HG03460 (cell line): Measurements from ENCODE around the gene STARD13.

Experiments
- ATAC-seq: cut with Tn5 transposase; IDR thresholded peaks from one replicate; pipeline ENCODE4 v1.9.1; 2021; ENCODE audit not compliant: unreplicated experiment

Gene STARD13

DNA sequence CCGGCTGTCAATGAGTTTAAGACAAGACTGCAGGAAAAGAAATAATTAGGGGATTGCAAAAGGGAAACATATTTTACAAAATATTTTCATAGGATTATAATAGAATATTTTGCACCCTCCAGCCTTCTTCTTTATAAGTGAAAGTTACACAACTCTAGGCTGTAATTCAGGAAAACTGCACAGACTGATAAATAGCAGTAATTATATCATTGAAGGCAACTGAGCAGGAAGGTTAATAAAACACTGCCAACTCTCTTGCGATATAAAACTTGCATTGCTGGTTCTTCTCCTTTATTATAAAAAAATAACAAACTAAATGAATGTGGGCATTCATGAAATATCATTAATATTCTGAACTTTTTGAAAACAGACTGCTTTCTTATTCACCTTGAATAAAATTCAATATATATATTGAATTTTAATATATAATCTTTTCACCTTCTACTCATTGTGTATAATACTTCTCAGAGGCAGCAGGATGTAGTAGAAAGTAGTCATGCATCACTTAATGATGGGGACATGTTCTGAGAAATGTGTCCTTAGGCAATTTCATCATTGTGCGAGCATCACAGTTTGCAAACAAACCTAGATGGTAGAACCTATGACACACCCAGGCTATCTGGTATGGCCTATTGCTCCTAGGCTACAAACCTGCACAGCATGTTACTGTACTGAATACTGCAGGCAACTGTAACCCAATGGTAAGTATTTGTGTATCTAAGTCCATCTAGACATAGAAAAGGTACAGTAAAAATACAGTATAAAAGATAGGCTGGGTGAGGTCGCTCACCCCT is 24.9 kb upstream of the STARD13 start:
- ATAC-seq: no peak

DNA sequence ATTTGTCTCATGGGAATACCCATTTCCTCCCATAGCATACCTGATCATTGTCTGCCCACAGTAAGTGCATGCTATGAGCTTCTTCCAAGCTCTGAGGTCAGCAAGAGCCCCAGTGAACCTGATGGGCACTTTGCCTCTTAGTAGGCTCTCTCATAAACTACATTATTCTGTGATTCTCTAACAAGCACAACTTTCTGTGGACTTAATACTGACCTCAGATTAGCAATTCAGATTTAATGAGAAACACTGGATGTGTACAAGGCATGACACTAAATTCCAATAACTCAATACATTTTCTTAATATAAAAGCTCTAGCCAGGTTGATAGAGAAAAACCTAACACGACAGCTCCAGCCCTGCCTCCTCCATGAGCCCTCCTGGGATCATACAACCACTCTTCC is 23.3 kb upstream of the STARD13 start:
- no peak for ATAC-seq

DNA sequence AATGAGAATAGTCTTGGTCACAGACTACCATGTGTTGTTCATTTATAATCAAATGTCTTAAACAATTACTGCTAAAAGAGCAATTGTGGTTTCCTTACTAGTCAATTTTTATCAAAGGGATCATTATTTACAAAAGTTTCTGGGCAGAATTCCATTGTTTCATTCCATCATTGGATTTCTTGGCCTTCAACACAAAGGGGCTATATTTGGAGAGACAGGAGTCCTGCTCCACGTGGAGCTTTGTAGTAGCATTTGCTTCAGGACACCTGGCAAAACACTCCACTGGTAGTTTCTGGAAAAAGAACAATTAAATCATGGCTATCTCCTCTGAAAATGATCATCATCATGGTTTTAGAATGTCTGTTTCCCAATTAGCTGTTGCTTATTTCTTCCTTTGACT is 22.3 kb upstream of the STARD13 start:
- no peak for ATAC-seq

DNA sequence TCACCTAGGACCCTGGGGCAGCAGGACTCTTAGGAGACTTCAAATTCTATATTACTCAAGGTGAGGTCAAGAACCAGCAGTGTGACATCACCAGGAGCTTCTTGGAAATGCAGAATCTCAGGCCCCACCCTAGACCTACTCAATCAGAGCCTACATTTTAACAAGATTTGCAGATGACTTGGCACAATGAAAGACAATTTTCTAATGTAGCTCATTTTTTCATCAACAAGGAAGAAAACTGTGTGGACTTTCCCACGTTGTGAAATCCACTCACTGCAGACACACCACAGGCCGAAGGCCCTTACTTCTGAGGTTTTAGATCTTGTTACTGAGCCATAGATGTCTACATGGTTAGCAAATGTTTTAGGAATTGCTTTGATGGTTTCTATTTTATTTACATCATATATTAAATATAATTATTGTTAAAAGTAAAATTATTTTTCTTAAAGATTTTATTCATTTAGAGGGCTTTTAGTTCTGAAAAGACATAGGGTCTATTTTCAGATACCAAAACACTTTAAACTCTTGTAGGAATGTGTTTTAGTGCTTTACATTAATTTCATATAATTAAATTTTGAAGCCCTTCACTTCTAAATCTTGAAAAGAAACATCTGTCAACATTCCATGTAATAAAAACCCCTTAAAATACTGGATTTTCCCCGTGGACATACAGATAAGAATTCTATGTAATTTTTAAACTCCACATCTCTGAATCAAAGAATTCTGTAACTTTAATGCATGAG is 18.5 kb upstream of the STARD13 start:
- no peak for ATAC-seq

DNA sequence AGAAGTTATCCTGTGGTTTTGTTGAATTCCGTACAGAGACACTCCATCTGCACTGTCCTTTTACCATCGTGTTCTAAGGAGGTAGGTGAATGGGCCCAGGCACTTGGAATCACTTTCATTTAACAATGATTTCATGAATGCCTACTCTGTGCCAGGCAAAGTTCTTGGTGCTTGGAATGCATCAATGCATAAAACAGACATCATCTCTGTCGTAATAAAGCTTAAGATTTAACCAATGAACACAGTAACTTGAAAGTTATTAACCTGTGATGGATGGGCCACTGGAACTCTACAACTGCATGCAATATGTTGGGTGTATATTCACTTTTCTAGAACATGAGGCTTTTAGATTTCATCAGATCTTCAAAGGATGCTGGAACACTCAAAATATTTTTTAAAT is 14.1 kb upstream of the STARD13 start:
- no peak for ATAC-seq

DNA sequence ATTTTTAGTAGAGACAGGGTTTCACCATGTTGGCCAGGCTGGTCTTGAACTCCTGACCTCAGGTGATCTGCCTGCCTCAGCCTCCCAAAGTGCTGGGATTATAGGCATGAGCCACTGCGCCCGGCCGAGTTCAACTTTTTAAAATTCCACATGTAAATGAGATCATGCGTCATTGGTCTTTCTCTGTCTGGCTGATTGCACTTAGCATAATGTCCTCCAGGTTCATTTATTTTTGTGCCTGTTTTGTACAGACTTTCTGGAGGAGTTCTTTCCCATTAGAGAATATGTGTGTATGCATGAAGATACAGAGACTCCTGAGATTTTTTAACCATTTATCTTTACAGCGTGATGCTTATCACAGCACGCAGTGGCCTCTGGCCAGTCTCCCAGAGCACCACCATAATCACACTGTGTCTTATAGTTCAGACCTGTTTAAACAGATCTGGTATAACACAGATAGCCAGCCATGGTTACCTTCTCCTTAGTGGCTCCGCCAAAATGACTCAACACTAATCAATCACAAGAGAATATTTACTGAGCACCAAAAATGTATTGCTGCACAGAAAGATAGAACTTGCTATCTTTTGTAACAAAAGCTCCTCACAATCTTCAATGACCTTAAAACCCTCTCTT is 11.4 kb upstream of the STARD13 start:
- ATAC-seq: no peak

DNA sequence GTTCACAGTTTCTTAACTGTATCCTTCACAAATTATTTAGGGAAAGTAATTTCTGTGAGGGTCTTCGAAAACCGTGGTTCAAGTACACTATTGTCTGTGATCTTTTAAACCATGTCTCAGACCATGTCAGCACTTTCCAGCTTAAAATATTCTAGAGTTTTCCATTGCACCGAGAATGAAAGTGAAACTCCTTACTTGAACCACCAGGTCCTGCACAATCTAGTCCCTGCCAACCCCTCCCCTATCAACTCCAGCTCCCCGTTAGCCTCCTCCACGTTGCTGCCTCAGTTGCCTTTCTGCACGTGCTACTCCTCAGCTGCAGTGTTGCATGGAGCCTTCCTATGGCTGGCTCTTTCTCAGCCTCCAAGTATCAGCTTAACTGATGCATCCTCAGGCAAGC is 7.2 kb upstream of the STARD13 start:
- no peak for ATAC-seq

DNA sequence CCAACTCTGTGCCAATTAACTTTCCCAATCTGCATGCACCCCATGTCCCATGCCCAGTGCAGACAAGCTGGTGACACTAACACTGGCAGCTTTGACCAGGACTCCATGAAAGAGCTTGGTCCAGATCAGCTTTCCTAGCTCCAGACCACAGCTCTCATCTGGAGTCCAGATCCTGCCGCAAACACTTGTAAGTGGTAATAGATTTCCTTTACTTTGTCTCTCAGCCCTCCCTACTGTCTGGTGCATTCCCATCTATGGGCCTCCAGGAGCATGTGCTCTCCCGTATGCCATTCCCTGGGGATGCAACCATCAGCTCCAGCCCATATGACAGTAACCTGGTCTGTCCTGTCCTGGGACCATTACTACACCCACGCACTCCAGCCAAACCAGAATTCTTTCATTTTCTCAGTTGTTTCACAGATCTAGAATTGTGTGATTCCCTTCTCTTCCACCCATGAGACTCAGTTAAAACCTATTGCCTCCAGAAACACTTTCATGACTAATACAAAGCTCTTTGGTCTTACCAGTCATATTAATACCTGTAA is 4.9 kb upstream of the STARD13 start:
- no peak for ATAC-seq

DNA sequence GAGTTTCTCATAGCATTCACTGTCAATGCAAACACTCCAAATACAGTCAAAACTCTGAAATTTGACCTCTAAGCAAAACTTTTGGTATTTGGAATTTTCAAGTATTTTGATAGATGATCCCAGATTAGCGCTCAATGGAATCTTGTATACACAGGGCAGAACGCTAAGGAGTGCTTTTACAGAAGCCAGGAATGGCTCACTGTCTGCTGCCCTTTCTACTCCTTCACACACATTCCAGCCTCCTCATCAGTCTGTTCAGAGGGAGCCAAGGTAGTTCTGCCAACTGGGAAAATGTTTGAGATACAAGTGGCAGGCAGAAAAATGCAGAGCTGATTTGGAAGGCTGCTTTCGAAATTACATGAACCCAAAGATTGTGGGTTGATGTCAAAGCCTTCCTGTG is 4.4 kb upstream of the STARD13 start:
- ATAC-seq: no peak

DNA sequence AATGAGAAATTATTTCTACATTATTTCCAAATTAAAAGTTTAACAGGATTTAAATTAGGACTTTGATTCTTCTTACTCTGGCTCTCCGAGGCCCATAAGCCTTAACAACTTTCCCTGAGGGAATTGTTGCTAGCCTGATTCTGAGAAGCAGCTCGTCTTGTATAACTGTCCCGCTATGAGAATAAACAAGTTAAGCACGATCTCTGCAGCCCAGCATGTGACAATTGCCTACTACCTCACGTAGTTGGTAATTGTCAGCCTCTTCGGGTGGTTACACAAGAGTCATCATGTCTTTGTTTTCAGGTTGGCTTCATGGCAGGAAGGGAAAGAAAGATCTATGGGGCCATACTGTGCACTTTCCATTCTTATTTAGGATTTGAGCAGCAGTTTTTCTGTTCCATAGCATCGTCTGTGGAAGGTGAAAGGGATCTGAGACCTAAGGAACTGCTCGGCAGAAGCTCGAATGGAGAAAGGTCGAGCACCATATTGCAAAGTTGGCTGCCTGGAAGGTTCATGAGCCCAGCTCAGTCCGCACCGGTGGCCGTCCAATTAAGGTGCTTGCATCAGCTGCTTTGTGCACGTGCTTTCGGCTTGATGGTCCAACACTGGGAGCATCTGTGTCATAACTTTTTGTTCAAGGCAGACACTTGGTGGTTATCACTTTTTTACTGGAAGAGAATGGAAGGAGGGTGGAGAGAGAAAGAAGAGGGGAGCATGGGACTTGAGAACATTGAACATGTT is 1.8 kb upstream of the STARD13 start:
- ATAC-seq: no peak

DNA sequence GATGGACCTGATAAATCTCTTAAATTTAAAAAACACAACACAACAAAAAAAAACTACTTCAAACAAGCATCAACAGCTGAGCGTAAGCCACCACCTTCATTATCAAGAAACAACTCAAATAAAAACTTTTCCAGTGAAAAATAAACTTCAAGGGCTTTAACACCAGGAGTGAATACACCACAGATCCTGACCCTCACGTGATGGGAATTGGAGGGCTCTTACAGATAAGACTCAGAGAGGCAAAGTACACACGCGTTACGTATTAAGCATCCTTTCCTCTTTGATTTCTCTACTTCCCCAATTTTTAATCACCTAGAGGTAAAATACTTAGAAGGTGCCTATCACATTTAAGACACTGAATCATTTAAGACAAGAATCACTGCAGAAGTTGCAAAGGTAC is 573 bp upstream of the STARD13 start:
- ATAC-seq: no peak

DNA sequence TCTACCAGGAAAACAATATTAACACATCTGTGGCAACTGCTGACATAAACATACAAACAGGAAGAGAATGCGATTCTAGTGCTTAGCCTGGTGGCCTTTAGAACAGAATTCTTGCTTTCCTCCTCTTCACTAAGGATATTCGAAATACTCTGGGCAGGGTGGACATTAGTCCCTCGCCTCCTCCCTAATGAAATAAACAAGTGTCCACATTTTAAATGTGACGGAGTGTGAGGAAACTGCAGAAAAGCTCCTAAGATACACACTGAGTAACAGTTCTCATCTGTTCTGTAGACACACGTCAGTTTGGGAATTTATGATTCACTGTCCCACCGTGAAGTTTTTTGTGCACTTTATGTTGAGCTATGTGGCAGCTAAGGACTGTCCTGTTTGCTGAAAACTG is 639 bp downstream of the STARD13 start:
- peak; percentile 11 for ATAC-seq

DNA sequence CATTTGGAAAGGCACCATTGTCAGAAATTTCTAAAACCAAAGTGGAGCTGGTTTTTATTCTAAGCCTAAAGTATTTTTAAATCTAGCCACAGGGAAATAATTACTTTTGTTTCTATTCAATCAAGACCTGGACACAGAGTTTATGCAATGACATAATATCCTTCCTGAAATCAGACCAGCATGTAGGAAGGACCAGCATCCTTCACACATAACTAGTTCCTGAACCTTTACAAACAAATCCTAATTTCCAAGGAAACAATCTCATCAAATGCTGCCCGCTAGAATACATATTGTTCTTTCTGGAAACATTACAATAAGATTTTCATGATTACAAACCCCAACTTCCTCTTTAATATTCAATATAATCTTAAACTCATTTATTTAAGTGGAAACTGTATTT is 1.5 kb downstream of the STARD13 start:
- ATAC-seq: no peak

DNA sequence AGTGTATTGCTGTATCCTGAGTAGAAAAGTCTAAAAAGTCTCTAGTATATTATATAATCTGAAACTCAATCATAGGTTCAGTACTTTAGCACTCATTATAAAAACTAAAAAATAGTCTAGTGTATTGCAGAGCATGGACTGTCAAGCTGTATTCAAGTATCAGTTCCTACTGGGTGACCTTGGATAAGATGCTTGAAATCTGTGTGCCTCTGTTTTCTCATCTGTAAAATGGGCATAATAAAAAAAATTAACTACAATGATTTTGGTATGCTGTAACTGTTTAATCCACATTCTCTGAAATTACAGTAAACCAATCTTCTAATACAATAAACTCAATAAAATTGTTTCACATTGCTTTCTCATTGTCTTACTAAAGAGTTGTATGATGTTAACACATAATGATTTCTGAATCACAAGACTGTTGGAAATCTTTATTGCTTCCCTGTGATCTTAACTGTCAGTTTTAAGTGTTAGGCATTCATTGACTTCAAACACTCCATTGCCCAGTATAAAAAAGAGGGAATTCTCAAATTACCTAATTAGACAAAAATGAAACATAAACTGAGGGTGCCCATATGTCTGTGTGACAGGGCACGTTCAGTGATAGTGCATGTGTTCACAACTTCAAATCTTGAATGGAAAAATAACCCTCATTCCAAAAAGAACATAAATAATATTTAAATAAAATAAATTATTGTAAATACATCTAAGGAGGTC is 2.2 kb downstream of the STARD13 start:
- ATAC-seq: no peak

DNA sequence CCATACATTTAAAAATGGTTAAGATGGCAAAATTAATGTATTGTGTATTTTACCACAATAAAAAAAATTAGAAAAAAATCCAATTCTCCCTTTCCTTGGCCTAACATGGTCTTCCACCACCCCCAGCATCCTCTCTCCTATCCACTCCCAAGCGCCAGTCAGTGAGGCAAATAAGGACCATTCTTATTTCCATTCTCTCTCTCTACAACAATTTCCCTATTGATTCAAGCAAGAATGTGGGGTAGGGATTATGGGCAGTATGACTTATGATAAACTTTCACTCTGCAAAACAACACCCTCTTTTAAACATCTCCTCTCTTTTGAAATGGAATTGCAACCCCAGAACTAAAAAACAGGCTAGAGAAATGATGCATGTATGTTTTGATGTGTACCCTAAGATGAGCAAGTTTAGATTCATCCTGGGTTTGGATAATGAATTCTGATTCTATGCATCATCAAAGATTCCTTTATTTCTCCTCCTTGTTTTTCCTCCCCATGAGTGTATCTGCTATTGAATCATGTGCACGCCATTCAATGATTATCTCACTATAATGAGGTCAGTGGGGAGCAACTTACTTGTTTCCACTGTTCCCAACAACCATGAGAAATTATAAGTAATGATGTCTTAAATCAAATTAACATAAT is 3.5 kb downstream of the STARD13 start:
- ATAC-seq: no peak

DNA sequence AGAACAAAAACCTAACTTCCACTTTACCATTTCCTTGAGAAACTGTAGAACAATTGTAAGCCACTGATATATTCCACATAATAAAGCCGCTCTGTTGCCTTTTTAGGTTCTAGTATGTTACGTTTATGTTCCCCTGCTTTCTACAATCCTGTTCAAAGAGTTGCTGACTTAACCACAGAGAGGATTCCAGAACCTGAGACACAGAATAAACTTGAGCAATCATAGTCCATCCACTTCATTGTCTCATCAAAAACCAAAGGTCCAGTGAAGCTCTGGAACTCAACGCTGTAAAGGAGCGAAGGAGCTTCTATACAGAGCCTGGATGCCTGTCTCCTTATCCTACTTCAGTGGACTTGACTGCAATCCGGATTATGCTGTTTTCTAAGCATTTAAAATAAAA is 4.6 kb downstream of the STARD13 start:
- ATAC-seq: no peak

DNA sequence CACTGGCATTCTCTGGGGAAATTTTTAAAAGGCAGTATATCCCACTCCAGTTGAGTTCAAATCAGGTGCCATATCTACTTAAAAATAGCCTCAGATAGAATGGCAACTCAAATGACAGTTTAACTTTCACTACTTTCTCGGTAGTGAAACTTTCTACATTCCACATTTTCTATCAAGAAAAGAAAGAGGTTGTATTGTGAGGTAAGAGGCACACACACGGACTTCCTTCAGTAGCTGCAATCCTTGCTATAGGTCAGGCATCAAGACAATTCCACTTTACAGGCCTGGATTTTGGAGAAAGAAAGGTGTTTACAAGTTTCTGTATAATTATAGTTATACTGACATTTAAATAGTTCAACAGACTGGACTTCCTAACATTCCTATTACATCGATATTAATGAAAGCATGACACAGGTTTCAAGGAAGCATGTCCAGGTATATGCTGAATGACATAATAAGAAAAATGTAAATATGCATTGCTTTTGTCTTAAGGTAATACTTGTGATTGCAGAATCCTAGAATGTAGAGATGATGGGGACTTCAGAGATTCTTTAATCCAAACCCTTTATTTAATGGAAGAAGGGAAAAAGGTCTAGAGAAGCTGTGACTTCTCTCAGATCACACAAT is 5.2 kb downstream of the STARD13 start:
- ATAC-seq: no peak

DNA sequence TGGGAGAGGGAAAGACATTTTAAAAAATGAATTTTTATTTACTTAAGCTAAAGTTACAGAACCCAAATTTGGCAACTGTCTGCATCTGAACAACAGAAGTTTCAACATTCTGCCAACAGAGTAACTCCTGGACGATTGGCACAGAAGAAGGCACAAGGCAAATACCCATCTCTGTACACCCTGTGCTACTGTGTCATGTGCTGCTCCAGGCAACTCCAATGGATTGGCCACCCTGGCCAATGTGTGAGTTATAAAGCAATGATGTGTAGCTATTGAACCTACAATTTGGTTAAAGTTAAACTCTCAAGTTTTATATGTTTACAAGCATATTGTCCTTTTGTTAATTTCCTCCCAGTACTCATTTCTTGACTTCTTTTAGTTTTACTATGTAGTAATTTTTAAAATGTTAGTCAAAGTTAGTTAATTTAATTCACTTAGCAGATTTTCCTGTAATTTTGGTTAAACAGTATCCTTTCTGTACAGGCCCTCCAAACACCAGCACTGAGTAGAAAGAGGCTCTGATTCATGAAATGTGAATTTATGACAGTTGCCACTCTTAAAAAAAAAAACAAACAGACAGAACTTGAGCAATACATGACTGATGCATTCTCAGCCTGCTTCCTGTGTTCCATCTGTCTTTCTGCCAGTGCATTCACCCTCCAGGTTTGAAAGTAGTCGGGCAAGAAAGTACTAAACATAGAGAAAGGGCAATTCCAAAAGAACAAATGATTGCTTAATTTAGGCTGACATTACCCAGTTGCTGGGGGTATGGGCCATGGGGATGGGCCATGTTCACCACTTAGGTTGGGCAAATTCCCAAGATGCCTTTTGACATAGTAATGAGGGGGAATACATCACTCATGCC is 5.9 kb downstream of the STARD13 start:
- ATAC-seq: no peak

DNA sequence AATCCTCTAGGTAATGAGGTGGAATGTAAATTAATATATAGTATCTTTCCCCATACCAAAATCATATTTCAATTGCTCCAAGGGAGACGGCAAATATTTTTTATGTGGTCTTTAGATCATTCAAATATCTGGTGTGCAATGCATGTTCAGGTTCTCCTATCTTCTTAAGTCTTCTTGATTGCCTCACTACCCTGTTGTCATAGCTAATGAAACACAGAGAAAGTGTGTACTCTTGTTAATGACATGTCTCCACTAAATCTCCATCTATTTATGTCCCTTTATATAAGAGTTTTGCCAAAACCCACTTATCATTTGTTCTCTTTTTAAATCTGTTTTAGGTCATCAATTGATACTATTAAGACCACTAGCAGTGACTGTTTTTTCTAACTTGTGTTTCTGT is 6.6 kb downstream of the STARD13 start:
- ATAC-seq: no peak
